Measurements from ENCODE around the gene ENTPD2.

GRCh38 chr9:137014166-137014565 lies 39.7 kb downstream of the ENTPD2 start:
- TF ChIP-seq CTCF (IDR thresholded peaks at IDR 0.05) (no peak), POLR2AphosphoS5 (IDR thresholded peaks at IDR 0.05) (no peak), POLR2A (IDR thresholded peaks at IDR 0.05) (no peak)
